ENCODE results near the gene TMBIM1.
"Not testable (repeated sequence)": the region's sequence is repeated elsewhere in the genome, so short reads cannot be mapped to it uniquely, and the experiment has no call there.

DNA sequence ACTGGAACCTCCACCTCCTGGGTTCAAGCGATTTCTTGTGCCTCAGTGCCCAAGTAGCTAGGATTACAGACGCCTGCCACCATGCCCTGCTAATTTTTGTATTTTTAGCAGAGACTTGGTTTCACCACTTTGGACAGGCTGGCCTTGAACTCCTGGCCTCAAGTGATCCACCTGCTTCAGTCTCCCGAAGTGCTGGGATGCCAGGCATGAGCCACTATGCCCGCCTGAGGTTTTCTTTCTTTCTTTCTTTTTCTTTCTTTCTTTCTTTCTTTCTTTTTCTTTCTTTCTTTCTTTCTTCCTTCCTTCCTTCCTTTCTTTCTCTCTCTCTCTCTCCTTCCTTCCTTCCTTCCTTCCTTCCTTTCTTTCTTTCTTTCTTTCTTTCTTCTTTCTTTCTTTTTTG lies 22.5 kb upstream of the TMBIM1 start:
- not testable (repeated sequence) for TF ChIP-seq POLR2AphosphoS5 (IDR thresholded peaks at IDR 0.05)
- TF ChIP-seq, protein P1, sequence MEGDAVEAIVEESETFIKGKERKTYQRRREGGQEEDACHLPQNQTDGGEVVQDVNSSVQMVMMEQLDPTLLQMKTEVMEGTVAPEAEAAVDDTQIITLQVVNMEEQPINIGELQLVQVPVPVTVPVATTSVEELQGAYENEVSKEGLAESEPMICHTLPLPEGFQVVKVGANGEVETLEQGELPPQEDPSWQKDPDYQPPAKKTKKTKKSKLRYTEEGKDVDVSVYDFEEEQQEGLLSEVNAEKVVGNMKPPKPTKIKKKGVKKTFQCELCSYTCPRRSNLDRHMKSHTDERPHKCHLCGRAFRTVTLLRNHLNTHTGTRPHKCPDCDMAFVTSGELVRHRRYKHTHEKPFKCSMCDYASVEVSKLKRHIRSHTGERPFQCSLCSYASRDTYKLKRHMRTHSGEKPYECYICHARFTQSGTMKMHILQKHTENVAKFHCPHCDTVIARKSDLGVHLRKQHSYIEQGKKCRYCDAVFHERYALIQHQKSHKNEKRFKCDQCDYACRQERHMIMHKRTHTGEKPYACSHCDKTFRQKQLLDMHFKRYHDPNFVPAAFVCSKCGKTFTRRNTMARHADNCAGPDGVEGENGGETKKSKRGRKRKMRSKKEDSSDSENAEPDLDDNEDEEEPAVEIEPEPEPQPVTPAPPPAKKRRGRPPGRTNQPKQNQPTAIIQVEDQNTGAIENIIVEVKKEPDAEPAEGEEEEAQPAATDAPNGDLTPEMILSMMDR (IDR thresholded peaks at IDR 0.05): not testable (repeated sequence)
